ENCODE results near the gene GLIPR2. TPM values are rescaled to one million over a fixed set of nuclear protein-coding genes. Genes with fewer than 3 reads are reported as not detected.

Gene GLIPR2
- total RNA-seq, 2 donors from 2014 or later, result 11.2 to 11.6 TPM

- peak overlapping the region; percentile 61 to 78 for H3K27ac ChIP-seq
- DNase-seq (ENCODE audit: low spot score), result no peak
- H3K4me1 ChIP-seq, result peaks cover 0 to 40% of the 10 kb centered on the region in 2 donors
- TF ChIP-seq, protein P1, sequence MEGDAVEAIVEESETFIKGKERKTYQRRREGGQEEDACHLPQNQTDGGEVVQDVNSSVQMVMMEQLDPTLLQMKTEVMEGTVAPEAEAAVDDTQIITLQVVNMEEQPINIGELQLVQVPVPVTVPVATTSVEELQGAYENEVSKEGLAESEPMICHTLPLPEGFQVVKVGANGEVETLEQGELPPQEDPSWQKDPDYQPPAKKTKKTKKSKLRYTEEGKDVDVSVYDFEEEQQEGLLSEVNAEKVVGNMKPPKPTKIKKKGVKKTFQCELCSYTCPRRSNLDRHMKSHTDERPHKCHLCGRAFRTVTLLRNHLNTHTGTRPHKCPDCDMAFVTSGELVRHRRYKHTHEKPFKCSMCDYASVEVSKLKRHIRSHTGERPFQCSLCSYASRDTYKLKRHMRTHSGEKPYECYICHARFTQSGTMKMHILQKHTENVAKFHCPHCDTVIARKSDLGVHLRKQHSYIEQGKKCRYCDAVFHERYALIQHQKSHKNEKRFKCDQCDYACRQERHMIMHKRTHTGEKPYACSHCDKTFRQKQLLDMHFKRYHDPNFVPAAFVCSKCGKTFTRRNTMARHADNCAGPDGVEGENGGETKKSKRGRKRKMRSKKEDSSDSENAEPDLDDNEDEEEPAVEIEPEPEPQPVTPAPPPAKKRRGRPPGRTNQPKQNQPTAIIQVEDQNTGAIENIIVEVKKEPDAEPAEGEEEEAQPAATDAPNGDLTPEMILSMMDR (IDR thresholded peaks at IDR 0.05), result no peak
- no peaks in the 10 kb centered on the region for H3K27me3 ChIP-seq
- H3K9me3 ChIP-seq, result no peaks in the 10 kb centered on the region
- H3K36me3 ChIP-seq, result no peaks in the 10 kb centered on the region
- no peak overlapping the region for H3K4me3 ChIP-seq
Observed at GRCh38 chr9:36163786-36164170, 27.2 kb downstream of the GLIPR2 start.

- H3K4me1 ChIP-seq, result peaks cover 0 to 34% of the 10 kb centered on the region in 2 donors
- TF ChIP-seq, protein P1 (IDR thresholded peaks at IDR 0.05), result no peak
- no peak for DNase-seq (ENCODE audit: low spot score)
Observed at GRCh38 chr9:36164372-36164771, 27.8 kb downstream of the GLIPR2 start.

GRCh38 chr9:36164989-36165388, 28.5 kb downstream of the GLIPR2 start:
- DNase-seq (ENCODE audit: low spot score), result no peak
- Histone ChIP-seq H3K36me3 (no peaks in the 10 kb centered on the region), H3K27ac (peak overlapping the region; percentile 61 to 78), H3K9me3 (no peaks in the 10 kb centered on the region), H3K27me3 (no peaks in the 10 kb centered on the region), H3K4me3 (no peak overlapping the region), H3K4me1 (peaks cover 0 to 33% of the 10 kb centered on the region in 2 donors)
- TF ChIP-seq, protein P1 (IDR thresholded peaks at IDR 0.05), result no peak

More at GRCh38 chr9:36164372-36164771, 27.8 kb downstream of the GLIPR2 start:
- no peaks in the 10 kb centered on the region for H3K9me3 ChIP-seq
- H3K4me3 ChIP-seq, result no peak overlapping the region
- H3K36me3 ChIP-seq, result no peaks in the 10 kb centered on the region
- H3K27me3 ChIP-seq, result no peaks in the 10 kb centered on the region
- H3K27ac ChIP-seq, result peak overlapping the region; percentile 61 to 78

DNA sequence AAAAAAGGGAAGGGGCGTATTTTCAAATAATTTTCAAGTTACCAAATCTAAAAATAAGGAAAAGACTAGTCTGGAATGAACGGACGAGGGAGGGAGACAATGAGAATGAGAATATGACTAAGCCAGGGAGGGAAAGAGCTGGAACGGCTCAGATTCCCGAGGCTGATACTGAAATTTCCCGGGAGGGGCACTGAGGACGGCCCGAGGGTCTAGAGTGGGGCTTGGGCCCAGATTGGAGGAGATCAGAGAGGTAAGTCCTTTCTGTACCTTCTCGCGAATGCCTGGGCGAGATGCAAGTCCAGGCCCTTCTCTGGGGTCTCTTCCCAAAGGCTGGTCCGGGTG, 29.3 kb downstream of the GLIPR2 start:
- peak overlapping the region; percentile 61 to 78 for H3K27ac ChIP-seq
- peak overlapping the region in 1 of 2 donors; percentile 52 for H3K4me3 ChIP-seq
- H3K9me3 ChIP-seq, result no peaks in the 10 kb centered on the region
- TF ChIP-seq, protein P1 (IDR thresholded peaks at IDR 0.05), result no peak
- no peak for DNase-seq (ENCODE audit: low spot score)
- no peaks in the 10 kb centered on the region for H3K27me3 ChIP-seq
- no peaks in the 10 kb centered on the region for H3K36me3 ChIP-seq
- peaks cover 0 to 33% of the 10 kb centered on the region in 2 donors for H3K4me1 ChIP-seq

- Histone ChIP-seq H3K27ac (peak overlapping the region; percentile 61 to 78), H3K4me1 (peaks cover 0 to 33% of the 10 kb centered on the region in 2 donors)
- TF ChIP-seq, protein P1 (IDR thresholded peaks at IDR 0.05), result peak; percentile 87 to 95
Observed at GRCh38 chr9:36166168-36166927, 29.8 kb downstream of the GLIPR2 start.

More at GRCh38 chr9:36166168-36166927, 29.8 kb downstream of the GLIPR2 start:
- Histone ChIP-seq H3K27me3 (no peaks in the 10 kb centered on the region), H3K36me3 (no peaks in the 10 kb centered on the region), H3K4me3 (peak overlapping the region; percentile 31 to 52), H3K9me3 (no peaks in the 10 kb centered on the region)
- peak; percentile 86 for DNase-seq (ENCODE audit: low spot score)
